ENCODE results near the gene SLC4A2. TPM values are rescaled to one million over a fixed set of nuclear protein-coding genes. Genes with fewer than 3 reads are reported as not detected.

SLC4A2 gene
- total and polyA plus RNA-seq, 4 experiments from 2014 or later: 12.8 to 84.7 (median 53.5) TPM

GRCh38 chr7:151080067-151080521, 20.7 kb downstream of the SLC4A2 start:
- peaks cover 18 to 51% (median 31%) of the 10 kb centered on the region in 4 donors for H3K4me1 Mint-ChIP-seq
- H3K4me3 ChIP-seq (ENCODE audit: low read length in 2 of 2): peak overlapping the region; percentile 91 to 93

GRCh38 chr7:151080522-151081169, 21.3 kb downstream of the SLC4A2 start, which contains the start of gene FASTK:
Gene FASTK (minus strand): TSS chr7:151080809. CDS start chr7:151080766, 43 bp downstream.
- CTCF ChIA-PET (ENCODE audit: partially characterized antibody): no interaction called here
- Histone ChIP-seq H3K27ac (ENCODE audit: low read depth, low read length) (peak within 1 kb of the TSS; percentile 90), H3K27me3 (ENCODE audit: insufficient read depth, low read length) (no peaks in the 10 kb centered on the region), H3K36me3 (ENCODE audit: insufficient read depth, low read length) (peaks cover 5% of the 10 kb centered on the region), H3K4me1 (ENCODE audit: insufficient read depth, low read length) (peaks cover 52% of the 10 kb centered on the region), H3K4me3 (ENCODE audit: low read length in 2 of 2) (peak within 1 kb of the TSS; percentile 91 to 93), H3K9me3 (ENCODE audit: control insufficient read depth in 1 of 2, low read length in 2 of 2) (no peaks in the 10 kb centered on the region)
- peak within 1 kb of the TSS; percentile 72 to 97 (median 91) for H3K27ac Mint-ChIP-seq
- peaks cover 0 to 23% of the 10 kb centered on the region in 2 donors for H3K36me3 Mint-ChIP-seq
- peaks cover 23 to 57% (median 36%) of the 10 kb centered on the region in 4 donors for H3K4me1 Mint-ChIP-seq
- H3K27me3 Mint-ChIP-seq: no peaks in the 10 kb centered on the region
- peak; percentile 86 to 92 (median 89) for DNase-seq
- intact Hi-C loops (cut with micrococcal nuclease): loop anchor here (1.0 to 10.0 kb wide), 3 partner anchors 22 to 152 kb away; partner anchors contain the start of genes CHPF2 and KCNH2
- H3K4me3 Mint-ChIP-seq: peak within 1 kb of the TSS; percentile 85 to 92 (median 89)
- peaks cover 0 to 2% (median 0%) of the 10 kb centered on the region in 8 donors for H3K9me3 Mint-ChIP-seq
- POLR2A ChIA-PET (ENCODE audit: partially characterized antibody): interaction anchor here (0.6 to 6.4 kb wide), 13 partner anchors 12 to 142 kb away, joined by 3 to 68 read pairs (median 4); partner anchors contain the start of genes ABCB8, CDK5 and SLC4A2

More at GRCh38 chr7:151080067-151080521, 20.7 kb downstream of the SLC4A2 start:
- ChIA-PET POLR2A (ENCODE audit: partially characterized antibody) (interaction anchor here (0.6 to 6.4 kb wide), 12 partner anchors 12 to 142 kb away, joined by 3 to 68 read pairs (median 4); partner anchors contain the start of genes ABCB8, CDK5 and SLC4A2), CTCF (ENCODE audit: partially characterized antibody) (no interaction called here)
- no peaks in the 10 kb centered on the region for H3K27me3 ChIP-seq (ENCODE audit: insufficient read depth, low read length)
- H3K9me3 Mint-ChIP-seq: peaks cover 0 to 2% (median 0%) of the 10 kb centered on the region in 8 donors
- H3K36me3 ChIP-seq (ENCODE audit: insufficient read depth, low read length): peaks cover 9% of the 10 kb centered on the region
- H3K36me3 Mint-ChIP-seq: peaks cover 0 to 26% of the 10 kb centered on the region in 2 donors
- DNase-seq: no peak
- H3K9me3 ChIP-seq (ENCODE audit: control insufficient read depth in 1 of 2, low read length in 2 of 2): no peaks in the 10 kb centered on the region
- H3K27me3 Mint-ChIP-seq: no peaks in the 10 kb centered on the region
- peaks cover 47% of the 10 kb centered on the region for H3K4me1 ChIP-seq (ENCODE audit: insufficient read depth, low read length)
- H3K4me3 Mint-ChIP-seq: peak overlapping the region; percentile 83 to 90 (median 88)
- peak overlapping the region; percentile 90 for H3K27ac ChIP-seq (ENCODE audit: low read depth, low read length)
- H3K27ac Mint-ChIP-seq: peak overlapping the region; percentile 72 to 97 (median 91)
- intact Hi-C loops (cut with micrococcal nuclease): loop anchor here (1.0 to 10.0 kb wide), 3 partner anchors 22 to 152 kb away; partner anchors contain the start of genes CHPF2 and KCNH2

- Mint-ChIP-seq H3K36me3 (peaks cover 0 to 18% of the 10 kb centered on the region in 2 donors), H3K27me3 (no peaks in the 10 kb centered on the region), H3K4me1 (peaks cover 25 to 59% (median 38%) of the 10 kb centered on the region in 4 donors), H3K9me3 (peaks cover 0 to 2% (median 0%) of the 10 kb centered on the region in 8 donors), H3K4me3 (peak overlapping the region; percentile 44 to 92 (median 87)), H3K27ac (peak overlapping the region; percentile 46 to 90 (median 80))
- Histone ChIP-seq H3K27ac (ENCODE audit: low read depth, low read length) (peak overlapping the region; percentile 90), H3K4me1 (ENCODE audit: insufficient read depth, low read length) (peaks cover 55% of the 10 kb centered on the region), H3K27me3 (ENCODE audit: insufficient read depth, low read length) (no peaks in the 10 kb centered on the region), H3K4me3 (ENCODE audit: low read length in 2 of 2) (peak overlapping the region in 1 of 2 donors; percentile 91), H3K36me3 (ENCODE audit: insufficient read depth, low read length) (peaks cover 5% of the 10 kb centered on the region), H3K9me3 (ENCODE audit: control insufficient read depth in 1 of 2, low read length in 2 of 2) (no peaks in the 10 kb centered on the region)
- ChIA-PET CTCF (ENCODE audit: partially characterized antibody) (no interaction called here), POLR2A (ENCODE audit: partially characterized antibody) (interaction anchor here (0.6 to 6.4 kb wide), 14 partner anchors 13 to 143 kb away, joined by 3 to 68 read pairs (median 4); partner anchors contain the start of genes ABCB8, CDK5 and SLC4A2)
- intact Hi-C loops (cut with micrococcal nuclease): loop anchor here (5.0 to 10.0 kb wide), 2 partner anchors 107 to 151 kb away; partner anchors contain the start of genes CHPF2 and KCNH2
- no peak for DNase-seq
These were observed 22.0 kb downstream of the SLC4A2 start for GRCh38 chr7:151081170-151082101.

GRCh38 chr7:151082141-151083070, 23.0 kb downstream of the SLC4A2 start:
- H3K27me3 ChIP-seq (ENCODE audit: insufficient read depth, low read length): no peaks in the 10 kb centered on the region
- H3K36me3 Mint-ChIP-seq: peaks cover 0 to 18% of the 10 kb centered on the region in 2 donors
- H3K9me3 ChIP-seq (ENCODE audit: control insufficient read depth in 1 of 2, low read length in 2 of 2): no peaks in the 10 kb centered on the region
- intact Hi-C loops (cut with micrococcal nuclease): loop anchor here (1.0 to 10.0 kb wide), 3 partner anchors 54 to 150 kb away; partner anchors contain the start of genes ABCB8, CHPF2 and KCNH2
- ChIA-PET POLR2A (ENCODE audit: partially characterized antibody) (interaction anchor here (0.5 to 6.4 kb wide), 13 partner anchors 10 to 265 kb away, joined by 3 to 68 read pairs (median 6); partner anchors contain the start of genes ABCB8, CDK5 and SLC4A2), CTCF (ENCODE audit: partially characterized antibody) (interaction anchor here (2.8 kb wide), 1 partner anchor 54 kb away, joined by 11 read pairs; the partner anchor contains the start of gene ABCB8)
- H3K36me3 ChIP-seq (ENCODE audit: insufficient read depth, low read length): peaks cover 5% of the 10 kb centered on the region
- H3K4me1 Mint-ChIP-seq: peaks cover 25 to 59% (median 38%) of the 10 kb centered on the region in 4 donors
- peak overlapping the region; percentile 90 for H3K27ac ChIP-seq (ENCODE audit: low read depth, low read length)
- peak overlapping the region; percentile 84 to 95 (median 92) for H3K4me3 Mint-ChIP-seq
- peak overlapping the region; percentile 29 to 74 for H3K4me3 ChIP-seq (ENCODE audit: low read length in 2 of 2)
- peaks cover 58% of the 10 kb centered on the region for H3K4me1 ChIP-seq (ENCODE audit: insufficient read depth, low read length)
- H3K27me3 Mint-ChIP-seq: no peaks in the 10 kb centered on the region
- DNase-seq: no peak
- H3K27ac Mint-ChIP-seq: peak overlapping the region; percentile 90 to 99 (median 97)
- peaks cover 0 to 2% (median 0%) of the 10 kb centered on the region in 8 donors for H3K9me3 Mint-ChIP-seq

- Histone ChIP-seq H3K27ac (ENCODE audit: low read depth, low read length) (peak within 1 kb of the TSS; percentile 90), H3K9me3 (ENCODE audit: control insufficient read depth in 1 of 2, low read length in 2 of 2) (no peaks in the 10 kb centered on the region), H3K27me3 (ENCODE audit: insufficient read depth, low read length) (no peaks in the 10 kb centered on the region), H3K4me1 (ENCODE audit: insufficient read depth, low read length) (peaks cover 67% of the 10 kb centered on the region), H3K36me3 (ENCODE audit: insufficient read depth, low read length) (peaks cover 5% of the 10 kb centered on the region), H3K4me3 (ENCODE audit: low read length in 2 of 2) (peak within 1 kb of the TSS; percentile 36 to 74)
- CTCF ChIA-PET (ENCODE audit: partially characterized antibody): interaction anchor here (1.1 to 2.8 kb wide), 5 partner anchors 13 to 65 kb away, joined by 3 to 11 read pairs (median 3); partner anchors contain the start of gene ABCB8
- H3K4me1 Mint-ChIP-seq: peaks cover 25 to 61% (median 40%) of the 10 kb centered on the region in 4 donors
- peak within 1 kb of the TSS; percentile 90 to 99 (median 97) for H3K27ac Mint-ChIP-seq
- H3K9me3 Mint-ChIP-seq: peaks cover 0 to 2% (median 0%) of the 10 kb centered on the region in 8 donors
- POLR2A ChIA-PET (ENCODE audit: partially characterized antibody): interaction anchor here (0.5 to 6.4 kb wide), 14 partner anchors 11 to 1584 kb away, joined by 3 to 68 read pairs (median 4); partner anchors contain the start of genes ABCB8, CDK5 and SLC4A2
- DNase-seq: peak; percentile 84 to 97 (median 86)
- no peaks in the 10 kb centered on the region for H3K27me3 Mint-ChIP-seq
- peak within 1 kb of the TSS; percentile 89 to 95 (median 92) for H3K4me3 Mint-ChIP-seq
- peaks cover 0 to 16% of the 10 kb centered on the region in 2 donors for H3K36me3 Mint-ChIP-seq
- intact Hi-C loops (cut with micrococcal nuclease): loop anchor here (1.0 to 10.0 kb wide), 3 partner anchors 55 to 149 kb away; partner anchors contain the start of genes ABCB8, CHPF2 and KCNH2
These were observed 23.9 kb downstream of the SLC4A2 start, which contains the start of gene TMUB1 for GRCh38 chr7:151083071-151083823. Gene TMUB1 (minus strand): TSS chr7:151083493. CDS start chr7:151082563, 930 bp downstream.
